Gastrocnemius medialis (tissue), 4 donors: Measurements from ENCODE around the gene MCFD2.

ENCODE experiments used
- CTCF ChIP-seq, 5 experiments: fragments of 450-650 bp in 3 of 5; fragments of 200-600 bp in 2 of 5; sonication (generic) in 2 of 5; IDR thresholded peaks in 4 of 5; conservative IDR thresholded peaks in 1 of 5; 1 replicate in 4 of 5; 2 replicates in 1 of 5; pipeline ENCODE4 v1.5.1; 2016 to 2019; ENCODE audit warnings: antibody characterized with exemption in 5 of 5, mild to moderate bottlenecking in 3 of 5, moderate library complexity in 3 of 5
- POLR2A ChIP-seq, 2 donors: fragments of 450-650 bp; IDR thresholded peaks; one replicate each; pipeline ENCODE4 v1.6.1; 2017; ENCODE audit warnings: antibody characterized with exemption in 2 of 2, mild to moderate bottlenecking in 2 of 2, moderate library complexity in 2 of 2

GRCh38 chr2:46914578-46915230 is 902 bp downstream of the MCFD2 start:
- TF ChIP-seq CTCF (IDR thresholded peaks at IDR 0.05 in 4 of 5, conservative IDR thresholded peaks at IDR 0.05 in 1 of 5) (no peak), POLR2A (IDR thresholded peaks at IDR 0.05) (no peak)
